ENCODE data around the gene CD53.

The CD53 gene

GRCh38 chr1:110890474-110891196 lies 17.7 kb downstream of the CD53 start:
- H3K9ac ChIP-seq (ENCODE audit: low read length): no peak overlapping the region
- peaks cover 47% of the 10 kb centered on the region for H3K79me2 ChIP-seq (ENCODE audit: insufficient read depth, low read length)
- no peaks in the 10 kb centered on the region for H3K9me3 ChIP-seq (ENCODE audit: low read length)
- H3F3A ChIP-seq (ENCODE audit: insufficient read depth, low read length): no peaks in the 10 kb centered on the region
- no peak for TF ChIP-seq CTCF (IDR thresholded peaks at IDR 0.05; ENCODE audit: low read length)
- TF ChIP-seq EZH2 (IDR thresholded peaks at IDR 0.05; ENCODE audit: borderline replicate concordance, low read length): no peak
- no peak overlapping the region for H3K27ac ChIP-seq (ENCODE audit: low read depth, low read length, poor library complexity, severe bottlenecking)
- peaks cover 18% of the 10 kb centered on the region for H3K4me1 ChIP-seq (ENCODE audit: insufficient read depth, low read length, severe bottlenecking)
- H3K27me3 ChIP-seq (ENCODE audit: insufficient read depth, low read length): no peaks in the 10 kb centered on the region
- H3K4me2 ChIP-seq (ENCODE audit: low read length): no peak overlapping the region
- H3K9me2 ChIP-seq (ENCODE audit: low read depth, low read length): no peaks in the 10 kb centered on the region
- no peaks in the 10 kb centered on the region for H4K20me1 ChIP-seq (ENCODE audit: insufficient read depth, low read length)
- H2AFZ ChIP-seq (ENCODE audit: low read length): no peak overlapping the region
- no peak overlapping the region for H3K4me3 ChIP-seq (ENCODE audit: low read depth, low read length, poor library complexity, severe bottlenecking)
- peaks cover 56% of the 10 kb centered on the region for H3K36me3 ChIP-seq (ENCODE audit: insufficient read depth, low read length)

GRCh38 chr1:110893908-110894490 lies 21.1 kb downstream of the CD53 start:
- Histone ChIP-seq H3K4me1 (ENCODE audit: insufficient read depth, low read length, severe bottlenecking) (peaks cover 5% of the 10 kb centered on the region), H3K4me3 (ENCODE audit: low read depth, low read length, poor library complexity, severe bottlenecking) (no peak overlapping the region), H3K27me3 (ENCODE audit: insufficient read depth, low read length) (no peaks in the 10 kb centered on the region), H3K9me3 (ENCODE audit: low read length) (no peaks in the 10 kb centered on the region), H3K27ac (ENCODE audit: low read depth, low read length, poor library complexity, severe bottlenecking) (no peak overlapping the region), H3K4me2 (ENCODE audit: low read length) (no peak overlapping the region), H2AFZ (ENCODE audit: low read length) (no peak overlapping the region), H3F3A (ENCODE audit: insufficient read depth, low read length) (no peaks in the 10 kb centered on the region), H3K79me2 (ENCODE audit: insufficient read depth, low read length) (peaks cover 19% of the 10 kb centered on the region), H3K36me3 (ENCODE audit: insufficient read depth, low read length) (peaks cover 83% of the 10 kb centered on the region), H3K9ac (ENCODE audit: low read length) (no peak overlapping the region), H3K9me2 (ENCODE audit: low read depth, low read length) (no peaks in the 10 kb centered on the region), H4K20me1 (ENCODE audit: insufficient read depth, low read length) (no peaks in the 10 kb centered on the region)
- TF ChIP-seq EZH2 (IDR thresholded peaks at IDR 0.05; ENCODE audit: borderline replicate concordance, low read length) (no peak), CTCF (IDR thresholded peaks at IDR 0.05; ENCODE audit: low read length) (peak; percentile 47; the same call in 1 of the 2 replicates)

GRCh38 chr1:110896090-110896489 lies 23.1 kb downstream of the CD53 start:
- Histone ChIP-seq H3K4me2 (ENCODE audit: low read length) (no peak overlapping the region), H3K9ac (ENCODE audit: low read length) (no peak overlapping the region), H3K27me3 (ENCODE audit: insufficient read depth, low read length) (no peaks in the 10 kb centered on the region), H3K9me3 (ENCODE audit: low read length) (no peaks in the 10 kb centered on the region), H2AFZ (ENCODE audit: low read length) (no peak overlapping the region), H3K4me1 (ENCODE audit: insufficient read depth, low read length, severe bottlenecking) (no peaks in the 10 kb centered on the region), H4K20me1 (ENCODE audit: insufficient read depth, low read length) (no peaks in the 10 kb centered on the region), H3K4me3 (ENCODE audit: low read depth, low read length, poor library complexity, severe bottlenecking) (no peak overlapping the region), H3K79me2 (ENCODE audit: insufficient read depth, low read length) (peaks cover 8% of the 10 kb centered on the region; the same call in 1 of the 2 replicates), H3F3A (ENCODE audit: insufficient read depth, low read length) (no peaks in the 10 kb centered on the region), H3K9me2 (ENCODE audit: low read depth, low read length) (no peaks in the 10 kb centered on the region), H3K36me3 (ENCODE audit: insufficient read depth, low read length) (peaks cover 96% of the 10 kb centered on the region), H3K27ac (ENCODE audit: low read depth, low read length, poor library complexity, severe bottlenecking) (no peak overlapping the region)
- no peak for TF ChIP-seq CTCF (IDR thresholded peaks at IDR 0.05; ENCODE audit: low read length)
- no peak for TF ChIP-seq EZH2 (IDR thresholded peaks at IDR 0.05; ENCODE audit: borderline replicate concordance, low read length)
